DND-41 (cell line): ENCODE measurements around the gene CYP27C1.

Source experiments
- CTCF ChIP-seq: IDR thresholded peaks from 2 replicates; pipeline ENCODE4 v1.5.1; 2012; ENCODE audit warnings: borderline replicate concordance, low read length, moderate library complexity, mild to moderate bottlenecking; ENCODE audit not compliant: poor library complexity, severe bottlenecking; ENCODE audit errors: extremely low read depth
- EZH2 ChIP-seq: IDR thresholded peaks from 3 replicates; pipeline ENCODE4 v1.6.1; 2012; ENCODE audit warnings: borderline replicate concordance, low read depth, mild to moderate bottlenecking, moderate library complexity, low read length, inconsistent platforms; ENCODE audit not compliant: severe bottlenecking

GRCh38 chr2:127235082-127235702 lies 15.1 kb upstream of the CYP27C1 start:
- no peak for TF ChIP-seq EZH2
- no peak for TF ChIP-seq CTCF
